WTC11 (cell line): ENCODE results near the gene LRRC17. TPM values are rescaled to one million over a fixed set of nuclear protein-coding genes. Genes with fewer than 3 reads are reported as not detected.
A peak's percentile ranks its signal among the peaks of the same experiment; 100 is the strongest.

Experiments
- ATAC-seq: fragments of 200-7000 bp; cut with Tn5 transposase; 2 replicates; pipeline ENCODE4 v1.10.0; 2021; ENCODE audit warnings: mild to moderate bottlenecking, moderate library complexity
- CTCF ChIA-PET: fragments of 300-600 bp; sonication (Branson Sonifier 250); formaldehyde crosslinking; loops from one replicate; lab custom pipeline; 2021; ENCODE audit warnings: antibody characterized with exemption; lab: Charles Lee
- POLR2A ChIA-PET: fragments of 350-600 bp; sonication (Branson Sonifier 250); formaldehyde crosslinking; loops from one replicate; lab custom pipeline; 2021; ENCODE audit warnings: antibody characterized with exemption; lab: Charles Lee
- DNase-seq: peaks from one replicate; pipeline ENCODE4 v3.0.0; 2021; ENCODE audit warnings: low spot score
- H3K27ac Mint-ChIP-seq: 2 replicates; pipeline ENCODE4 v1.8.0; 2021; ENCODE audit warnings: mixed read lengths
- H3K27me3 Mint-ChIP-seq: 2 replicates; pipeline ENCODE4 v1.8.0; 2021; ENCODE audit warnings: low read depth, mild to moderate bottlenecking, moderate library complexity, mixed read lengths
- H3K36me3 Mint-ChIP-seq: 2 replicates; pipeline ENCODE4 v1.8.0; 2021; ENCODE audit warnings: mixed read lengths
- H3K4me1 Mint-ChIP-seq: 2 replicates; pipeline ENCODE4 v1.8.0; 2022; ENCODE audit warnings: mixed read lengths
- H3K4me3 Mint-ChIP-seq: 2 replicates; pipeline ENCODE4 v1.8.0; 2021; ENCODE audit warnings: mild to moderate bottlenecking, moderate library complexity, mixed read lengths
- H3K9me3 Mint-ChIP-seq: 2 replicates; pipeline ENCODE4 v1.8.0; 2021; ENCODE audit warnings: mixed read lengths
- CTCF ChIP-seq: fragments of 200-600 bp; IDR thresholded peaks from 2 replicates; pipeline ENCODE4 v1.8.0; 2022; ENCODE audit warnings: antibody characterized with exemption
- GTF2I ChIP-seq: fragments of 250-450 bp; sonication (Bioruptor Pico); conservative IDR thresholded peaks from 2 replicates; pipeline ENCODE4 v1.4.0; 2021; ENCODE audit warnings: mild to moderate bottlenecking
- IRF2 ChIP-seq: sonication (generic); formaldehyde crosslinking; IDR thresholded peaks from 2 replicates; pipeline ENCODE4 v1.8.0; 2022; ENCODE audit warnings: low read depth, missing genetic modification reagents, borderline replicate concordance
- SMAD3 ChIP-seq: sonication (generic); formaldehyde crosslinking; IDR thresholded peaks from 2 replicates; pipeline ENCODE4 v1.8.0; 2022; ENCODE audit warnings: missing genetic modification reagents, mild to moderate bottlenecking, borderline replicate concordance
- SOX15 ChIP-seq: fragments of 250-450 bp; sonication (Bioruptor Pico); IDR thresholded peaks from 2 replicates; pipeline ENCODE4 v1.9.0; 2021; ENCODE audit warnings: mild to moderate bottlenecking
- SP1 ChIP-seq: sonication (generic); formaldehyde crosslinking; conservative IDR thresholded peaks from 2 replicates; pipeline ENCODE4 v1.8.1; 2022; ENCODE audit warnings: missing genetic modification reagents
- STAT6 ChIP-seq: sonication (generic); formaldehyde crosslinking; conservative IDR thresholded peaks from 2 replicates; pipeline ENCODE4 v1.8.1; 2023; ENCODE audit warnings: mild to moderate bottlenecking, low read depth, missing genetic modification reagents, moderate library complexity
- TP53 ChIP-seq: sonication (generic); formaldehyde crosslinking; IDR thresholded peaks from 2 replicates; pipeline ENCODE4 v1.8.1; 2023; ENCODE audit warnings: mild to moderate bottlenecking, missing genetic modification reagents
- ZNF263 ChIP-seq: sonication (generic); formaldehyde crosslinking; IDR thresholded peaks from 2 replicates; pipeline ENCODE4 v1.8.1; 2022; ENCODE audit warnings: low read depth, mild to moderate bottlenecking, moderate library complexity, missing genetic modification reagents
- total RNA-seq: library from RNA; stranded (reverse); gene quantifications from 3 replicates; pipeline ENCODE4 v1.2.3, GENCODE V29; 2021
- TF ChIP-seq, protein P1 (sequence below): sonication (generic); formaldehyde crosslinking; IDR thresholded peaks from 2 replicates; pipeline ENCODE4 v1.8.0; 2022; ENCODE audit warnings: missing genetic modification reagents
- TF ChIP-seq, protein P2 (sequence below): sonication (generic); formaldehyde crosslinking; IDR thresholded peaks from 2 replicates; pipeline ENCODE4 v1.8.0; 2022; ENCODE audit warnings: mild to moderate bottlenecking, missing genetic modification reagents
- TF ChIP-seq, protein P3 (sequence below): sonication (generic); formaldehyde crosslinking; IDR thresholded peaks from 2 replicates; pipeline ENCODE4 v1.8.1; 2023; ENCODE audit warnings: mild to moderate bottlenecking, missing genetic modification reagents
- TF ChIP-seq, protein P4 (sequence below): fragments of 250-450 bp; sonication (Bioruptor Pico); IDR thresholded peaks from 2 replicates; pipeline ENCODE4 v1.9.0; 2021; ENCODE audit warnings: mild to moderate bottlenecking

The LRRC17 gene
- total RNA-seq, 1 experiment from 2014 or later = 1.6 TPM

DNA sequence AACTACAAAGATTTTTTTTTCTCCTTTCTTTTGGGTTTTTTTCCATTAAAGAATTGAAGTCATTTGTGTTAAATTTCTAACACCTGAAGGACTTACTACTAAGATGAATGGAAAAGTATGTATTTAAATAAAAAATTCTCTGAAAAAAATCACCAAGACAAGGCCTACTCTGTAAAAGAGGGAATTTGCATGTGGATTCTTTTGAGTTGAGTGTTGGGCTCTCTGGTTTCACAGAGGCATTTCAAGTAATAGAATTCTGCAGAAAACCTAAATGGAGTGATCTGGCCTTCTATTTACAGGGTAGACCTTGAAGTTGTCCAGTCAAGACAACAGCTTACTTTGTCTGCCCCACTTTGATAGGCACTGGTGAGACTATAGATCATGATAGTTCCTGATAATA is 4.1 kb downstream of the LRRC17 start (continued):
- TF ChIP-seq, protein P1, sequence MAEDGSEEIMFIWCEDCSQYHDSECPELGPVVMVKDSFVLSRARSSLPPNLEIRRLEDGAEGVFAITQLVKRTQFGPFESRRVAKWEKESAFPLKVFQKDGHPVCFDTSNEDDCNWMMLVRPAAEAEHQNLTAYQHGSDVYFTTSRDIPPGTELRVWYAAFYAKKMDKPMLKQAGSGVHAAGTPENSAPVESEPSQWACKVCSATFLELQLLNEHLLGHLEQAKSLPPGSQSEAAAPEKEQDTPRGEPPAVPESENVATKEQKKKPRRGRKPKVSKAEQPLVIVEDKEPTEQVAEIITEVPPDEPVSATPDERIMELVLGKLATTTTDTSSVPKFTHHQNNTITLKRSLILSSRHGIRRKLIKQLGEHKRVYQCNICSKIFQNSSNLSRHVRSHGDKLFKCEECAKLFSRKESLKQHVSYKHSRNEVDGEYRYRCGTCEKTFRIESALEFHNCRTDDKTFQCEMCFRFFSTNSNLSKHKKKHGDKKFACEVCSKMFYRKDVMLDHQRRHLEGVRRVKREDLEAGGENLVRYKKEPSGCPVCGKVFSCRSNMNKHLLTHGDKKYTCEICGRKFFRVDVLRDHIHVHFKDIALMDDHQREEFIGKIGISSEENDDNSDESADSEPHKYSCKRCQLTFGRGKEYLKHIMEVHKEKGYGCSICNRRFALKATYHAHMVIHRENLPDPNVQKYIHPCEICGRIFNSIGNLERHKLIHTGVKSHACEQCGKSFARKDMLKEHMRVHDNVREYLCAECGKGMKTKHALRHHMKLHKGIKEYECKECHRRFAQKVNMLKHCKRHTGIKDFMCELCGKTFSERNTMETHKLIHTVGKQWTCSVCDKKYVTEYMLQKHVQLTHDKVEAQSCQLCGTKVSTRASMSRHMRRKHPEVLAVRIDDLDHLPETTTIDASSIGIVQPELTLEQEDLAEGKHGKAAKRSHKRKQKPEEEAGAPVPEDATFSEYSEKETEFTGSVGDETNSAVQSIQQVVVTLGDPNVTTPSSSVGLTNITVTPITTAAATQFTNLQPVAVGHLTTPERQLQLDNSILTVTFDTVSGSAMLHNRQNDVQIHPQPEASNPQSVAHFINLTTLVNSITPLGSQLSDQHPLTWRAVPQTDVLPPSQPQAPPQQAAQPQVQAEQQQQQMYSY (CRISPR knock-in tag) = no peak
- TF ChIP-seq SMAD3 (no peak), STAT6 (no peak)
- TF ChIP-seq, protein P2, sequence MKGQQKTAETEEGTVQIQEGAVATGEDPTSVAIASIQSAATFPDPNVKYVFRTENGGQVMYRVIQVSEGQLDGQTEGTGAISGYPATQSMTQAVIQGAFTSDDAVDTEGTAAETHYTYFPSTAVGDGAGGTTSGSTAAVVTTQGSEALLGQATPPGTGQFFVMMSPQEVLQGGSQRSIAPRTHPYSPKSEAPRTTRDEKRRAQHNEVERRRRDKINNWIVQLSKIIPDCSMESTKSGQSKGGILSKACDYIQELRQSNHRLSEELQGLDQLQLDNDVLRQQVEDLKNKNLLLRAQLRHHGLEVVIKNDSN (CRISPR knock-in tag) = no peak
- TF ChIP-seq, protein P3, sequence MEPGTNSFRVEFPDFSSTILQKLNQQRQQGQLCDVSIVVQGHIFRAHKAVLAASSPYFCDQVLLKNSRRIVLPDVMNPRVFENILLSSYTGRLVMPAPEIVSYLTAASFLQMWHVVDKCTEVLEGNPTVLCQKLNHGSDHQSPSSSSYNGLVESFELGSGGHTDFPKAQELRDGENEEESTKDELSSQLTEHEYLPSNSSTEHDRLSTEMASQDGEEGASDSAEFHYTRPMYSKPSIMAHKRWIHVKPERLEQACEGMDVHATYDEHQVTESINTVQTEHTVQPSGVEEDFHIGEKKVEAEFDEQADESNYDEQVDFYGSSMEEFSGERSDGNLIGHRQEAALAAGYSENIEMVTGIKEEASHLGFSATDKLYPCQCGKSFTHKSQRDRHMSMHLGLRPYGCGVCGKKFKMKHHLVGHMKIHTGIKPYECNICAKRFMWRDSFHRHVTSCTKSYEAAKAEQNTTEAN = no peak
- TF ChIP-seq, all 79 proteins: peak for 0

DNA sequence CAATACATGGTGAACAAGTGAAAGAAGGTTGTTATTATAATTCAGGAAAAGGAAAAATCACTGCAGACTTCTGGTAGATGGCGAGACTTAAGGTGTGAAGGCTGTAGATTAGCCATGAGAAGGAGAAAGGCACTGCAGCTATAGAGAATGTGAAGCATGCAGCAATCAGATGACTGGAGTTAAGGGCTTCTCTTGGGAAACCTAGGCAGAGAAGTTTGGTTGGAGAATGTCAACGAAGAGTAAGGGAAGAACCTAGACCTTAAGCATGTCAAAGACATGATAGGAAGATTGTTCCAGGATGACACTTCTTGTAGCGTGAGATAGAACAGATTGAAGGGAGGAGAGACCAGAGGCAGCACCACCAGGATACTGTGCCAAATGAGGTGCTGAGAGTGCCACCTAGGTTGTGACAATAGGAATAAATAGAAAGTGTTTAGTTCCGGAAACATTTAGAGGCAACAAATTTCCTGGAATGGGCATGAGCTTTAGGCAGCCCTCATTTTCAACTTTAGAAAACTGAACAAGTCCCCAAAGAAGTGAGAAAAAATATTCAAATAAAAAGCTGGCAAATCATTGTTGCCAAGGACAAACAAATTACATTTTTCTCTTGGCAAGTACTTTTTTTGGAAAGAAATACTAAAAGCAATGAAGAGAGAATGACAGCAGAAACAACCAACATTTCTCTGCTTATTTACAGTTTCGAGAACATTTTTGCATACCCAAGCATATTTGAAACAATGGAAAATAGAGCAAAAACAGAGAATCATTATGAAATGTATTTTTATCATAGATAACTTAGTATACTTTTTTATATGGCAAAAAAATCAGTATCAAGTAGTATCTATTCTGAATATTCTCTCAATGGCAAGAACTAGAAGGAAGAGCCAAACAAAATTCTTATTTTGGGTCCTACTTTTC is 4.9 kb downstream of the LRRC17 start:
- ATAC-seq (peak; percentile 32), DNase-seq (no peak)
- no peaks in the 10 kb centered on the region for H3K36me3 Mint-ChIP-seq
- ChIA-PET POLR2A (no interaction called here), CTCF (interaction anchor here (0.7 to 1.6 kb wide), 2 partner anchors 9 to 144 kb away, joined by 3 to 6 read pairs; no protein-coding TSS in a partner anchor)
- TF ChIP-seq SOX15 (CRISPR knock-in tag) = no peak
- TF ChIP-seq, protein P4, sequence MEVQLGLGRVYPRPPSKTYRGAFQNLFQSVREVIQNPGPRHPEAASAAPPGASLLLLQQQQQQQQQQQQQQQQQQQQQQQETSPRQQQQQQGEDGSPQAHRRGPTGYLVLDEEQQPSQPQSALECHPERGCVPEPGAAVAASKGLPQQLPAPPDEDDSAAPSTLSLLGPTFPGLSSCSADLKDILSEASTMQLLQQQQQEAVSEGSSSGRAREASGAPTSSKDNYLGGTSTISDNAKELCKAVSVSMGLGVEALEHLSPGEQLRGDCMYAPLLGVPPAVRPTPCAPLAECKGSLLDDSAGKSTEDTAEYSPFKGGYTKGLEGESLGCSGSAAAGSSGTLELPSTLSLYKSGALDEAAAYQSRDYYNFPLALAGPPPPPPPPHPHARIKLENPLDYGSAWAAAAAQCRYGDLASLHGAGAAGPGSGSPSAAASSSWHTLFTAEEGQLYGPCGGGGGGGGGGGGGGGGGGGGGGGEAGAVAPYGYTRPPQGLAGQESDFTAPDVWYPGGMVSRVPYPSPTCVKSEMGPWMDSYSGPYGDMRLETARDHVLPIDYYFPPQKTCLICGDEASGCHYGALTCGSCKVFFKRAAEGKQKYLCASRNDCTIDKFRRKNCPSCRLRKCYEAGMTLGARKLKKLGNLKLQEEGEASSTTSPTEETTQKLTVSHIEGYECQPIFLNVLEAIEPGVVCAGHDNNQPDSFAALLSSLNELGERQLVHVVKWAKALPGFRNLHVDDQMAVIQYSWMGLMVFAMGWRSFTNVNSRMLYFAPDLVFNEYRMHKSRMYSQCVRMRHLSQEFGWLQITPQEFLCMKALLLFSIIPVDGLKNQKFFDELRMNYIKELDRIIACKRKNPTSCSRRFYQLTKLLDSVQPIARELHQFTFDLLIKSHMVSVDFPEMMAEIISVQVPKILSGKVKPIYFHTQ = no peak
- TF ChIP-seq TP53 = no peak
- TF ChIP-seq IRF2 = no peak
- no peak for TF ChIP-seq SP1 (CRISPR knock-in tag)
- TF ChIP-seq CTCF = no peak
- no peak for TF ChIP-seq GTF2I (CRISPR knock-in tag)
- TF ChIP-seq ZNF263 (CRISPR knock-in tag) = no peak
- no peak overlapping the region for H3K4me3 Mint-ChIP-seq
- peaks cover 37% of the 10 kb centered on the region for H3K4me1 Mint-ChIP-seq
- no peaks in the 10 kb centered on the region for H3K9me3 Mint-ChIP-seq
- H3K27ac Mint-ChIP-seq = peak overlapping the region; percentile 89
- no peaks in the 10 kb centered on the region for H3K27me3 Mint-ChIP-seq
